ENCODE results near the gene CAPN5.

GRCh38 chr11:77115181-77115611 is 48.4 kb downstream of the CAPN5 start:
- TF ChIP-seq JUNB (IDR thresholded peaks at IDR 0.05; ENCODE audit: unreplicated experiment) (no peak), EZH2 (IDR thresholded peaks at IDR 0.05; ENCODE audit: low read depth, unreplicated experiment) (no peak), POLR2AphosphoS5 (IDR thresholded peaks at IDR 0.05; ENCODE audit: low read depth) (no peak), EZH2phosphoT487 (IDR thresholded peaks at IDR 0.05; ENCODE audit: unreplicated experiment) (no peak), CREB1 (CRISPR knock-in tag; IDR thresholded peaks at IDR 0.05; ENCODE audit: low read depth) (no peak), NANOG (IDR thresholded peaks at IDR 0.05; ENCODE audit: borderline replicate concordance) (no peak), STAT1 (IDR thresholded peaks at IDR 0.05; ENCODE audit: unreplicated experiment) (no peak), ZNF331 (CRISPR knock-in tag; IDR thresholded peaks at IDR 0.05; ENCODE audit: low read depth) (no peak)
- TF ChIP-seq, protein P1, sequence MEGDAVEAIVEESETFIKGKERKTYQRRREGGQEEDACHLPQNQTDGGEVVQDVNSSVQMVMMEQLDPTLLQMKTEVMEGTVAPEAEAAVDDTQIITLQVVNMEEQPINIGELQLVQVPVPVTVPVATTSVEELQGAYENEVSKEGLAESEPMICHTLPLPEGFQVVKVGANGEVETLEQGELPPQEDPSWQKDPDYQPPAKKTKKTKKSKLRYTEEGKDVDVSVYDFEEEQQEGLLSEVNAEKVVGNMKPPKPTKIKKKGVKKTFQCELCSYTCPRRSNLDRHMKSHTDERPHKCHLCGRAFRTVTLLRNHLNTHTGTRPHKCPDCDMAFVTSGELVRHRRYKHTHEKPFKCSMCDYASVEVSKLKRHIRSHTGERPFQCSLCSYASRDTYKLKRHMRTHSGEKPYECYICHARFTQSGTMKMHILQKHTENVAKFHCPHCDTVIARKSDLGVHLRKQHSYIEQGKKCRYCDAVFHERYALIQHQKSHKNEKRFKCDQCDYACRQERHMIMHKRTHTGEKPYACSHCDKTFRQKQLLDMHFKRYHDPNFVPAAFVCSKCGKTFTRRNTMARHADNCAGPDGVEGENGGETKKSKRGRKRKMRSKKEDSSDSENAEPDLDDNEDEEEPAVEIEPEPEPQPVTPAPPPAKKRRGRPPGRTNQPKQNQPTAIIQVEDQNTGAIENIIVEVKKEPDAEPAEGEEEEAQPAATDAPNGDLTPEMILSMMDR (conservative IDR thresholded peaks at IDR 0.05; ENCODE audit: low read depth in 2 of 2): peak; percentile 27 to 38
- TF ChIP-seq, protein P2, sequence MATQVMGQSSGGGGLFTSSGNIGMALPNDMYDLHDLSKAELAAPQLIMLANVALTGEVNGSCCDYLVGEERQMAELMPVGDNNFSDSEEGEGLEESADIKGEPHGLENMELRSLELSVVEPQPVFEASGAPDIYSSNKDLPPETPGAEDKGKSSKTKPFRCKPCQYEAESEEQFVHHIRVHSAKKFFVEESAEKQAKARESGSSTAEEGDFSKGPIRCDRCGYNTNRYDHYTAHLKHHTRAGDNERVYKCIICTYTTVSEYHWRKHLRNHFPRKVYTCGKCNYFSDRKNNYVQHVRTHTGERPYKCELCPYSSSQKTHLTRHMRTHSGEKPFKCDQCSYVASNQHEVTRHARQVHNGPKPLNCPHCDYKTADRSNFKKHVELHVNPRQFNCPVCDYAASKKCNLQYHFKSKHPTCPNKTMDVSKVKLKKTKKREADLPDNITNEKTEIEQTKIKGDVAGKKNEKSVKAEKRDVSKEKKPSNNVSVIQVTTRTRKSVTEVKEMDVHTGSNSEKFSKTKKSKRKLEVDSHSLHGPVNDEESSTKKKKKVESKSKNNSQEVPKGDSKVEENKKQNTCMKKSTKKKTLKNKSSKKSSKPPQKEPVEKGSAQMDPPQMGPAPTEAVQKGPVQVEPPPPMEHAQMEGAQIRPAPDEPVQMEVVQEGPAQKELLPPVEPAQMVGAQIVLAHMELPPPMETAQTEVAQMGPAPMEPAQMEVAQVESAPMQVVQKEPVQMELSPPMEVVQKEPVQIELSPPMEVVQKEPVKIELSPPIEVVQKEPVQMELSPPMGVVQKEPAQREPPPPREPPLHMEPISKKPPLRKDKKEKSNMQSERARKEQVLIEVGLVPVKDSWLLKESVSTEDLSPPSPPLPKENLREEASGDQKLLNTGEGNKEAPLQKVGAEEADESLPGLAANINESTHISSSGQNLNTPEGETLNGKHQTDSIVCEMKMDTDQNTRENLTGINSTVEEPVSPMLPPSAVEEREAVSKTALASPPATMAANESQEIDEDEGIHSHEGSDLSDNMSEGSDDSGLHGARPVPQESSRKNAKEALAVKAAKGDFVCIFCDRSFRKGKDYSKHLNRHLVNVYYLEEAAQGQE (IDR thresholded peaks at IDR 0.05; ENCODE audit: unreplicated experiment): no peak
- TF ChIP-seq, protein P3, sequence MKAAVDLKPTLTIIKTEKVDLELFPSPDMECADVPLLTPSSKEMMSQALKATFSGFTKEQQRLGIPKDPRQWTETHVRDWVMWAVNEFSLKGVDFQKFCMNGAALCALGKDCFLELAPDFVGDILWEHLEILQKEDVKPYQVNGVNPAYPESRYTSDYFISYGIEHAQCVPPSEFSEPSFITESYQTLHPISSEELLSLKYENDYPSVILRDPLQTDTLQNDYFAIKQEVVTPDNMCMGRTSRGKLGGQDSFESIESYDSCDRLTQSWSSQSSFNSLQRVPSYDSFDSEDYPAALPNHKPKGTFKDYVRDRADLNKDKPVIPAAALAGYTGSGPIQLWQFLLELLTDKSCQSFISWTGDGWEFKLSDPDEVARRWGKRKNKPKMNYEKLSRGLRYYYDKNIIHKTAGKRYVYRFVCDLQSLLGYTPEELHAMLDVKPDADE (IDR thresholded peaks at IDR 0.05): no peak

All from GM23338 (cell line).